Naive B cell (primary cell): ENCODE data around the gene TMPRSS15. TPM values are rescaled to one million over a fixed set of nuclear protein-coding genes. Genes with fewer than 3 reads are reported as not detected.

Source experiments
- polyA plus RNA-seq, 6 donors: library from polyadenylated mRNA; unstranded; fragments of 300-500 nt; fragmentation: Illumina TruSeq; gene quantifications; one replicate each; pipeline ENCODE4 v1.2.3, GENCODE V29; 2021; ENCODE audit warnings: low read depth in 6 of 6

The TMPRSS15 gene
- polyA plus RNA-seq, 6 donors from 2014 or later: 0.21 to 3.1 (median 0.61) TPM; not detected in 1

Other genes with a start within 250 kb of the TMPRSS15 start
- 1 to 10 TPM in 1 of 6 donors, under 1 TPM in 3, not detected in 2; 0.20 to 2.8 (median 0.38) TPM for gene CHODL, start 159.0 kb downstream of the TMPRSS15 start, polyA plus RNA-seq